ENCODE measurements around the gene ZNF580.

The ZNF580 gene

GRCh38 chr19:55663846-55664536 is 23.2 kb downstream of the ZNF580 start:
- no peak for DNase-seq (ENCODE audit: low read depth)

GRCh38 chr19:55666343-55667005 is 25.7 kb downstream of the ZNF580 start:
- no peak for DNase-seq (ENCODE audit: low read depth)

GRCh38 chr19:55667006-55667381 is 26.2 kb downstream of the ZNF580 start:
- DNase-seq (ENCODE audit: low read depth) = no peak

- DNase-seq (ENCODE audit: low read depth) = no peak
Observed at GRCh38 chr19:55667511-55667910, 26.7 kb downstream of the ZNF580 start.

GRCh38 chr19:55667958-55668357 is 27.2 kb downstream of the ZNF580 start:
- DNase-seq (ENCODE audit: low read depth) = no peak

- DNase-seq (ENCODE audit: low read depth) = no peak
Observed at GRCh38 chr19:55668603-55669348, 28.0 kb downstream of the ZNF580 start.

- no peak for DNase-seq (ENCODE audit: low read depth)
Observed at GRCh38 chr19:55669418-55670279, 28.8 kb downstream of the ZNF580 start.

GRCh38 chr19:55670280-55671053 is 29.7 kb downstream of the ZNF580 start:
- no peak for DNase-seq (ENCODE audit: low read depth)

- DNase-seq (ENCODE audit: low read depth) = no peak
Observed at GRCh38 chr19:55671054-55671378, 30.2 kb downstream of the ZNF580 start.

- DNase-seq (ENCODE audit: low read depth) = no peak
Observed at GRCh38 chr19:55672418-55672817, 31.6 kb downstream of the ZNF580 start.

GRCh38 chr19:55673465-55673864 is 32.7 kb downstream of the ZNF580 start:
- no peak for DNase-seq (ENCODE audit: low read depth)

GRCh38 chr19:55673889-55674288 is 33.1 kb downstream of the ZNF580 start:
- no peak for DNase-seq (ENCODE audit: low read depth)

- no peak for DNase-seq (ENCODE audit: low read depth)
Observed at GRCh38 chr19:55674459-55674840, 33.6 kb downstream of the ZNF580 start.

GRCh38 chr19:55674841-55675660 is 34.2 kb downstream of the ZNF580 start, which contains the start of gene EPN1:
TSS of gene EPN1 (plus strand) at chr19:55675226. CDS start at chr19:55678628, 3,402 bp downstream.
- peak; percentile 92 for DNase-seq (ENCODE audit: low read depth)

GRCh38 chr19:55675661-55676354 is 35.0 kb downstream of the ZNF580 start:
- no peak for DNase-seq (ENCODE audit: low read depth)

- DNase-seq (ENCODE audit: low read depth) = no peak
Observed at GRCh38 chr19:55676383-55676782, 35.6 kb downstream of the ZNF580 start.

GRCh38 chr19:55676889-55677505 is 36.2 kb downstream of the ZNF580 start:
- DNase-seq (ENCODE audit: low read depth) = no peak

GRCh38 chr19:55677572-55678028 is 36.8 kb downstream of the ZNF580 start:
- DNase-seq (ENCODE audit: low read depth) = no peak

GRCh38 chr19:55678121-55678671 is 37.4 kb downstream of the ZNF580 start:
- DNase-seq (ENCODE audit: low read depth) = no peak
